ENCODE measurements around the gene ELF2.

DNA sequence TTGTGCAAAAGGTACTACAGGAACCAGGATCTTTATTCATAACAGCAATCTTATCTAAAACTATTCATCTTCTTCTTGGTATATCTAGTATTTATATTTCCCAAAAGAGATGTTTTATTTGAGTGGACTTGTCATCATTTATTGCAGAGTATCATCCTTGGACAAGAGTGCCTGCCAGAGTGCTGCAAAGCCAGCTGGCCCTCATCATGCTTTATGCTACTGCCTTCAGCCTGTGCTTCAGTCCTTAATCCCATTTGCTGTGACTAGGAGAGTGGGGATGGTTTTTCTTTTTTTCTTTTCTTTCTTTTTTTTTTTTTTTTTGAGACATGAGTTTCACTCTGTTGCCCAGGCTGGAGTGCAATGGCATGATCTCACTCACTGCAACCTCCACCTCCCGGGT lies 33.5 kb upstream of the ELF2 start:
- TF ChIP-seq, protein P1, sequence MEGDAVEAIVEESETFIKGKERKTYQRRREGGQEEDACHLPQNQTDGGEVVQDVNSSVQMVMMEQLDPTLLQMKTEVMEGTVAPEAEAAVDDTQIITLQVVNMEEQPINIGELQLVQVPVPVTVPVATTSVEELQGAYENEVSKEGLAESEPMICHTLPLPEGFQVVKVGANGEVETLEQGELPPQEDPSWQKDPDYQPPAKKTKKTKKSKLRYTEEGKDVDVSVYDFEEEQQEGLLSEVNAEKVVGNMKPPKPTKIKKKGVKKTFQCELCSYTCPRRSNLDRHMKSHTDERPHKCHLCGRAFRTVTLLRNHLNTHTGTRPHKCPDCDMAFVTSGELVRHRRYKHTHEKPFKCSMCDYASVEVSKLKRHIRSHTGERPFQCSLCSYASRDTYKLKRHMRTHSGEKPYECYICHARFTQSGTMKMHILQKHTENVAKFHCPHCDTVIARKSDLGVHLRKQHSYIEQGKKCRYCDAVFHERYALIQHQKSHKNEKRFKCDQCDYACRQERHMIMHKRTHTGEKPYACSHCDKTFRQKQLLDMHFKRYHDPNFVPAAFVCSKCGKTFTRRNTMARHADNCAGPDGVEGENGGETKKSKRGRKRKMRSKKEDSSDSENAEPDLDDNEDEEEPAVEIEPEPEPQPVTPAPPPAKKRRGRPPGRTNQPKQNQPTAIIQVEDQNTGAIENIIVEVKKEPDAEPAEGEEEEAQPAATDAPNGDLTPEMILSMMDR (conservative IDR thresholded peaks at IDR 0.05): no peak
- TF ChIP-seq ZFX (IDR thresholded peaks at IDR 0.05): no peak

Data from C4-2B (cell line).